ENCODE data around the gene PPM1M. TPM values are rescaled to one million over a fixed set of nuclear protein-coding genes. Genes with fewer than 3 reads are reported as not detected.

Gene PPM1M
- total and polyA plus RNA-seq, 2 experiments from 2014 or later: 6.2 to 10.7 TPM

GRCh38 chr3:52289338-52289746 lies 43.8 kb downstream of the PPM1M start:
- no peak overlapping the region for H3K4me3 ChIP-seq
- H3K27ac ChIP-seq: peak overlapping the region; percentile 100
- DNase-seq (ENCODE audit: low spot score): peak; percentile 51

GRCh38 chr3:52289747-52290595 lies 44.4 kb downstream of the PPM1M start:
- Histone ChIP-seq H2AFZ (no peak overlapping the region), H3K4me2 (peak overlapping the region; percentile 80), H3K79me2 (peaks cover 31% of the 10 kb centered on the region), H3K36me3 (replicated peaks; ENCODE audit: insufficient read depth, low read depth) (no peaks in the 10 kb centered on the region), H3K27ac (peak overlapping the region; percentile 100), H3K4me3 (peak overlapping the region; percentile 23), H4K20me1 (ENCODE audit: insufficient read depth, poor library complexity, severe bottlenecking) (peaks cover 3% of the 10 kb centered on the region), H3K27me3 (no peaks in the 10 kb centered on the region), H3K4me1 (ENCODE audit: insufficient read depth) (peaks cover 21% of the 10 kb centered on the region), H3K9me2 (replicated peaks; ENCODE audit: insufficient read depth) (no peaks in the 10 kb centered on the region), H3K9me3 (ENCODE audit: low read depth) (no peaks in the 10 kb centered on the region)
- peak; percentile 90 for DNase-seq (ENCODE audit: low spot score)
- WGBS (ENCODE audit: low lambda C conversion rate, missing lambda C conversion rate): 61% methylated on average over 15 of the region's 15 CpGs
- no peak for TF ChIP-seq CTCF (IDR thresholded peaks at IDR 0.05; ENCODE audit: poor library complexity)
- TF ChIP-seq EZH2 (IDR thresholded peaks at IDR 0.05; ENCODE audit: borderline replicate concordance): no peak
- no peak for TF ChIP-seq EZH2phosphoT487 (IDR thresholded peaks at IDR 0.05; ENCODE audit: low read depth, severe bottlenecking, unreplicated experiment)

More at GRCh38 chr3:52289338-52289746, 43.8 kb downstream of the PPM1M start:
- TF ChIP-seq EZH2 (IDR thresholded peaks at IDR 0.05; ENCODE audit: borderline replicate concordance) (no peak), EZH2phosphoT487 (IDR thresholded peaks at IDR 0.05; ENCODE audit: low read depth, severe bottlenecking, unreplicated experiment) (no peak), CTCF (IDR thresholded peaks at IDR 0.05; ENCODE audit: poor library complexity) (no peak)
- Histone ChIP-seq H3K4me2 (peak overlapping the region; percentile 80), H3K9me3 (ENCODE audit: low read depth) (no peaks in the 10 kb centered on the region), H3K79me2 (peaks cover 31% of the 10 kb centered on the region), H4K20me1 (ENCODE audit: insufficient read depth, poor library complexity, severe bottlenecking) (peaks cover 3% of the 10 kb centered on the region), H3K36me3 (replicated peaks; ENCODE audit: insufficient read depth, low read depth) (no peaks in the 10 kb centered on the region), H3K4me1 (ENCODE audit: insufficient read depth) (peaks cover 28% of the 10 kb centered on the region), H3K9me2 (replicated peaks; ENCODE audit: insufficient read depth) (no peaks in the 10 kb centered on the region), H3K27me3 (no peaks in the 10 kb centered on the region), H2AFZ (no peak overlapping the region)
- WGBS (ENCODE audit: low lambda C conversion rate, missing lambda C conversion rate): 80% methylated on average over 1 of the region's 1 CpG

- H4K20me1 ChIP-seq (ENCODE audit: insufficient read depth, poor library complexity, severe bottlenecking): peaks cover 3% of the 10 kb centered on the region
- peak overlapping the region; percentile 80 for H3K4me2 ChIP-seq
- no peak for DNase-seq (ENCODE audit: low spot score)
- H3K27me3 ChIP-seq: no peaks in the 10 kb centered on the region
- 88% methylated on average over 23 of the region's 23 CpGs for WGBS (ENCODE audit: low lambda C conversion rate, missing lambda C conversion rate)
- H3K4me1 ChIP-seq (ENCODE audit: insufficient read depth): peaks cover 20% of the 10 kb centered on the region
- H3K36me3 ChIP-seq (replicated peaks; ENCODE audit: insufficient read depth, low read depth): no peaks in the 10 kb centered on the region
- H2AFZ ChIP-seq: no peak overlapping the region
- H3K4me3 ChIP-seq: peak overlapping the region; percentile 23
- peaks cover 31% of the 10 kb centered on the region for H3K79me2 ChIP-seq
- no peaks in the 10 kb centered on the region for H3K9me3 ChIP-seq (ENCODE audit: low read depth)
- peak overlapping the region; percentile 49 for H3K27ac ChIP-seq
- no peaks in the 10 kb centered on the region for H3K9me2 ChIP-seq (replicated peaks; ENCODE audit: insufficient read depth)
- no peak for TF ChIP-seq CTCF (IDR thresholded peaks at IDR 0.05; ENCODE audit: poor library complexity)
- no peak for TF ChIP-seq EZH2 (IDR thresholded peaks at IDR 0.05; ENCODE audit: borderline replicate concordance)
- no peak for TF ChIP-seq EZH2phosphoT487 (IDR thresholded peaks at IDR 0.05; ENCODE audit: low read depth, severe bottlenecking, unreplicated experiment)
Observed at GRCh38 chr3:52290596-52291507, 45.3 kb downstream of the PPM1M start.
